NOMO-1 (cell line): ENCODE measurements around the gene SLC34A3.
"Not testable (repeated sequence)": the region's sequence is repeated elsewhere in the genome, so short reads cannot be mapped to it uniquely, and the experiment has no call there.

Source experiments
- DNase-seq, 2 experiments: peaks; one replicate each; lab custom pipeline; 2025; ENCODE audit not compliant: unreplicated experiment in 2 of 2; lab: John Stamatoyannopoulos, UW

Gene SLC34A3

DNA sequence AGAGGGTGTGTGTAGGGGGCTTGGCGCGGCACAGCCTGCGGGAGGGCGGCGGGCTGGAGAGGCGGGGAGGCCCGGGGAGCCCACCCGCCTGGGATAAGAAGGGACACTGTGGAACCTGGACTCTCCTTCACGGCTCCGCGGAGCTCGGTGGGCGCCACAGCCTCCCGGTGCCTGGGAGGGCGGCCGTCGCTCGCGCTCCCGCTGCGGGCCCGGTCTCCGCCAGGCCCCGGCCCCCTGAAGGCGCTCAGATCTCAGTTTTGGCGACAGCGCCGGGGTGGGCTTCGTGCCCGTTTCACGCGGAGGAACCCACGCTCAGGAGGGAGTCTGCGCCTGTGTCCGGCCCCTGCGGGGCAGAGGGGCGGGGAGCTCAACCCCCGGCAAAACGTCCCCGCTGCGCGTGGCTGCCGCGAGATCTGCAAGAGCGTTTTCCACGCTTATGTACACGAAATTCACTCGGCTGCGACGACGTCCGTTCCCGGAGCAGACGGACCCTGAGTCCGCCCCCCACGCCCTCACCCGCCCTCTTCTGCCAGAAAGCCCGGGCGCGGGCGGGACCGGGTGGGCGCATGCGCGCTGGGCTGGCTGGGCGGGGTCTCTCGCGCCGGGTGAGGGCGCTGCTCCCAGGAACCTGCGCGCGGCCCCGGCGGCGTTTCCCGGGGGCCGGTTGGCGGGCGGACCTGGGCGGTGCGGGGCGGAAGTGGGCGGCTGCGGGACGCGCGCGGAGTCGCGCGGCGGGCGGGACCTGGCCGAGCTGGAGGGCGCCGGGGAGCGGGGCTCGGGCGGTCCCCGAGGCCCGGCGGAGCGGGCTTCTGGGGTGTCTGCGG is 24.1 kb downstream of the SLC34A3 start, which contains the start of gene NELFB:
Gene NELFB, plus strand, starts transcription at position 704 of the 824 bp plus-strand sequence.
- peak; percentile 79 to 98 for DNase-seq

DNA sequence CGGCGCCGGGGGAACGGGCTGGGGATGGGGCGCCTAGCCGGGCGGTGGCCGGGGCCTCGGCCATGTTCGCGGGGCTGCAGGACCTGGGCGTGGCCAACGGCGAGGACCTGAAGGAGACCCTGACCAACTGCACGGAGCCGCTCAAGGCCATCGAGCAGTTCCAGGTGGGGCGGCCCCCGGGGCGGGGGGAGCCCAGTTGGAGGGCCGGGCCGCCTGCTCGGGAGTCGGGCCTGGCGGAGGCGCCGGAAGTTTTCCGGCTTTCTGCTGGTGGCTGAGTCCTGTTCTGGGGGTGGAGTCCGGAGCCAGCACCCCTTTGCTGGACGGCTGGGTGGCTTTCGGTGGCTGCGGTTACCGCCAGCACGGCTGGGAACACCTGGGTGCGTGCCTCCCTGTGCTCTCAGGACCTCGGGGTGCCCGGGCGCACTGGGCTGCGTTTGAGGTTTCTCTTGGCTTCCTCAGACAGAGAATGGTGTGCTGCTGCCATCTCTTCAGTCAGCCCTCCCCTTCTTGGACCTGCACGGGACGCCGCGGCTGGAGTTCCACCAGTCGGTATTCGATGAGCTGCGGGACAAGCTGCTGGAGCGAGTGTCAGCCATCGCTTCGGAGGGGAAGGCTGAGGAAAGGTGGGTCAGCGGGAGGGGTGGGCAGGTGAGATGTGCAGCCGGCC is 24.9 kb downstream of the SLC34A3 start:
- DNase-seq: no peak

DNA sequence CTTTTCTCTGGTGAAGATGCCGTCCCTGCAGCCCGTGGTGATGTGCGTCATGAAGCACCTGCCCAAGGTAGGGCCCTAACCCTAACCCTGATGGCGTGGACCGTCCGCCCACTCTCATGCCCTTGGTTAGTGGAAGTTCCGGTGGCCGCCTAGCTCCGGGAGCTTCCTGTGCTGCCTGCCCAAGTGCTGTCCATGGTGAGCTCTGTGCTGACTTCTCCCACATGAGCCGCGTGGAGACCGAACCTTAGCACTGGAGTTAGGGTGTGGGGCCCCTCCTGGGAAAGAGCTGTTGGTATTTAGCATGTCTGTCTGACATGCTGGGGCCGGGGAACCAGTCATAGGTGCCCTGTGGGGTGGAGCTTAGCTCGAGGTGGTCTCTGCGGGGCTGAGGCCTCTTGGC is 25.7 kb downstream of the SLC34A3 start:
- DNase-seq: no peak

DNA sequence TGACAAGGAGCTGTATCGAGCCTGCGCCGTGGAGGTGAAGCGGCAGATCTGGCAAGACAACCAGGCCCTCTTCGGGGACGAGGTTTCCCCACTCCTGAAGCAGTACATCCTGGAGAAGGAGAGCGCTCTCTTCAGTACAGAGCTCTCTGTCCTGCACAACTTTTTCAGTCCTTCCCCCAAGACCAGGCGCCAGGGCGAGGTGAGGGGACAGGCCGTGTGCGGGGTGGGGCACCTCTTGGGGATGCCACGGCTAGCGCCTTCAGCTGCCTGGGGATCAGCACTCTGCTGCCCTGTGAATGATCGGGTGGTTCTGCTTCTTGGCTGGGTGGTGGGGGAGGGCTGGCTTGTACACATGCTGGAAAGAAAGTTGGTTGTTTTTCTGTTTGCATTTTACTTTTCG is 26.2 kb downstream of the SLC34A3 start:
- DNase-seq: no peak

DNA sequence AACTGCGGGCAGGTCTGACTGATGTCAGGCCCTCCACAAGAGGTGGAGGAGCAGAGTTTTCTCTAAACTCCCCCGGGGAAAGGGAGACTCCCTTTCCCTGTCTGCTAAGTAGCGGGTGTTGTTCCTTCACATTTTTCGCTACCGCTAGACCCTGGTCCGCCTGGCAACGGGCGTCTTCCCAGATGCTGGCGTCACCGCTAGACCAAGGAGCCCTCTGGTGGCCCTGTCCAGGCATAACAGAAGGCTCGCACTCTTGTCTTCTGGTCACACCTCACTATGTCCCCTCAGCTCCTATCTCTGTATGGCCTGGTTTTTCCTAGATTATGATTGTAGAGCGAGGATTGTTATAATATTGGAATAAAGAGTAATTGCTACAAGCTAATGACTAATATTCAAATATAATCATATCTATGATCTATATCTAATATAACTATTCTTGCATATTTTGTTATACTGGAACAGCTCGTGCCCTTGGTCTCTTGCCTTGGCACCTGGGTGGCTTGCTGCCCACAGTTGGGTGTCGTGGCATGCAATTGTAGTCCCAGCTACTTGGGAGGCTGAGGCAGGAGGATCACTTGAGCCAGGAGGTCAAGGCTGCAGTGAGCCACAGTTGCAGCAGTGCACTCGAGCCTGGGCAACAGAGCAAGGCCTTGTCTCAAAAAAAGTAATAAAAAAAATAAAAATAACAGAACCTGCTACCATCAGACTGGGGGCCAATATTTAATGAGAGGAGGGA is 31.6 kb downstream of the SLC34A3 start:
- DNase-seq: not testable (repeated sequence)

DNA sequence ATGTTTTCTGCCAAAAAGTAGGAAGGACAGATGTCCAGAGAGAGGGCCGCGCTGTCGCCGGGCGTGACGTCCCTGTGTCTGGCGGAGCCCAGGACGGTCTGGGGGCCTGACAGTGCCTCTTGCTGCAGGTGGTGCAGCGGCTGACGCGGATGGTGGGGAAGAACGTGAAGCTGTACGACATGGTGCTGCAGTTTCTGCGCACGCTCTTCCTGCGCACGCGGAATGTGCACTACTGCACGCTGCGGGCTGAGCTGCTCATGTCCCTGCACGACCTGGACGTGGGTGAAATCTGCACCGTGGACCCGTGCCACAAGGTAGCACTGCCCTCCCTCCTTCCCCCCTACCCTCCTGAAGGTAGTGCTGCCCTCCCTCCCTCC is 32.2 kb downstream of the SLC34A3 start:
- DNase-seq: no peak

DNA sequence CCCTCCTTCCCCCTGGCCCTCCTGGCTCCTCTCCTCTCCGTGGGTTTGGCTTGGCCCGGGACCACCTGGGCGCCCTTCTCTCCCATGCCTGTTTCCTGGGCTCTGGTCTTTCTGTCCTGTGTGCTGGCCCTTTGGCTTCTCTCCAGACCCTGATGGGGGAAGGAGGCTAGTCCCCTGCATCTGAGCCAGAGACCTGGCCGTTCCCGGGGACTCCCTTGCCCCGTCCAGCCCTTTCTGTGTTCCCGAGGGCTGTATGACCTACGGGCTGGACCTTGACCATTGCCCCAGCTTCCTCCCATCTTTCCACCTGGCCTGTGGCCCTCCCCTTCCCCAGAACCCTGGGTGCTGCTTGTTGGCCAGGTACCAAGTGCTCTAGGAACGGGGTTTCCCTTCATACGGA is 32.8 kb downstream of the SLC34A3 start:
- DNase-seq: no peak

DNA sequence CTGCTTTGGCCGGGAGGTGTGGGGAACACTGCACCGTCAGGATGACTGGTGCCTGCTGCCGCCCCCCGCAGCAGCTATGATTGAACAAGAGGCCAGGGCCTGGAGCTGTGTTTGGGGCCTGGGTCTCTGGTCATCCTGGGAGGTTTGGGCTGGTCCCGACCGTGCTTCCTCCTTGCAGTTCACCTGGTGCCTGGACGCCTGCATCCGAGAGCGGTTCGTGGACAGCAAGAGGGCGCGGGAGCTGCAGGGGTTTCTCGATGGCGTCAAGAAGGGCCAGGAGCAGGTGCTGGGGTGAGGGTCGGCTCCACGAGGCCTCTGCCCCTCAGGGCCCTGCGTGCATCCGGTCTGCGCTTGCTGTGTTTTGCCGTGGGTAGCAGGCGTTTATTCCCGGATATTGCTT is 33.4 kb downstream of the SLC34A3 start:
- DNase-seq: no peak

DNA sequence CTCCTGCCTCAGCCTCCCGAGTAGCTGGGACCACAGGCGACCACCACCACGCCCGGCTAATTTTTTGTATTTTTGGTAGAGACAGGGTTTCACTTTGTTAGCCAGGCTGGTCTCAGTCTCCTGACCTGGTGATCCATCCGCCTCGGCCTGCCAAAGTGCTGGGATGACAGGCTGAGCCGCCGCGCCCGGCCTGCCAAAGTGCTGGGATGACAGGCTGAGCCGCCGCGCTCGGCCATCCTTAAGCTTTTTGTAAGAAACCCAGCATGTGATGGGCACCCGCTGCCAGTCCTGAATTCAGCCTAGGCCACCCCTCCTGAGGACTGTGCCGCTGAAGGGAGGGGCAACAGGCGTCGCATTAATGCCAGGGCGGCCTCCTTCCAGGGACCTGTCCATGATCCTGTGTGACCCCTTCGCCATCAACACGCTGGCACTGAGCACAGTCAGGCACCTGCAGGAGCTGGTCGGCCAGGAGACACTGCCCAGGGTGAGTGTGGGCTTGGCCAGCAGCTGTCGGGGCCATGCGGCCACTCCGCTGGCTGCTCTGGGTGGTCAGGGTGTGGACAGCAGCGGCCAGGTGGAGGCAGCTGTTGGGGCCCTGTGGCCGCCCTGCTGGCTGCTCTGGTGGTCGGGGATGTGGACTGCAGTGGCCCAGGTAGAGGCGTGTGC is 34.9 kb downstream of the SLC34A3 start:
- no peak for DNase-seq

DNA sequence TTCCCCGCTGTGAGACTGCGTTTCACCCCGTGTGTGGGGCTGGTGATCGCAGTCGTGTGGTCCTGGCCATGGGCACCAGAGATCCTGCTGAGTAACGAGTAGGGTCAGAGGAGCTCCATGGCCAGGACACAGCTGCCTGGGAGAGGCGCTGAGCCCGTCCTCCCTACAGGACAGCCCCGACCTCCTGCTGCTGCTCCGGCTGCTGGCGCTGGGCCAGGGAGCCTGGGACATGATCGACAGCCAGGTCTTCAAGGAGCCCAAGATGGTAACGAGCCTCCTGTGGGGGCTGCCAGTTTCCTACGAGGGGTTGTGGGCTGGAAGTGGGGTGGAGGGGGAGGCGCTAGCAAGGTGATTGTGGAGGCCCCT is 35.4 kb downstream of the SLC34A3 start:
- no peak for DNase-seq

DNA sequence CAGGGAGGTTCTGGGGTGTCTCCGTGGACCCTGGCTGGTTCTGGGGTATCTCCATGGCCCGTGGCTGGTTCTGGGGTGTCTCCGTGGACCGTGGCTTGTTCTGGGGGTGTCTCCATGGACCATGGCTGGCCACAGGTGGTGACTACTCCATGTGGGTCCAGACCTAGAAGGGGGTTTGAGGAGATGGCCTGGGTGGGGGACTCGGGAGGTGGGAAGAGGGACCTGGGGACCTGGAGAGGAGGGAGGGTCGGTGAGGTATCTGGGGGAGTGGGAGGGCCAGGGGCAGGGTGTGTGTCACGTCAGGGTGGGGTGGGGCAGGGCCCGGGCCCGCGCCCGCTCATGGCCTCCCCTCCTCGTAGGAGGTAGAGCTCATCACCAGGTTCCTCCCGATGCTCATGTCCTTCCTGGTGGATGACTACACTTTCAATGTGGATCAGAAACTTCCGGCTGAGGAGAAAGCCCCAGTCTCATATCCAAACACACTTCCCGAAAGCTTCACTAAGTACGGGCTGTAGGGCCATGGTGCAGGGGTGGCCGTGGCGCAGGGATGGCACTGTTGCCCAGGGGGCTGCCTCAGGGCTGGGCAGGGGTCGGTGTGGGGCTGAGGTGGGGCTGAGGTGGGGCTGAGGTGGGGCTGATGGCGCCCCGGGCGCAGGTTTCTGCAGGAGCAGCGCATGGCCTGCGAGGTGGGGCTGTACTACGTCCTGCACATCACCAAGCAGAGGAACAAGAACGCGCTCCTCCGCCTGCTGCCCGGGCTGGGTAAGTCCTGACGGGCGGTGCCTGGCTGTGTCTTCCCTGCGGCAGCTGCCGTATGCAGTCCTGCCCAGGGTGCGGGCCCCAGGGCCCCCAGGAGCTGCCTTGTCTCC is 36.1 kb downstream of the SLC34A3 start:
- DNase-seq: no peak

DNA sequence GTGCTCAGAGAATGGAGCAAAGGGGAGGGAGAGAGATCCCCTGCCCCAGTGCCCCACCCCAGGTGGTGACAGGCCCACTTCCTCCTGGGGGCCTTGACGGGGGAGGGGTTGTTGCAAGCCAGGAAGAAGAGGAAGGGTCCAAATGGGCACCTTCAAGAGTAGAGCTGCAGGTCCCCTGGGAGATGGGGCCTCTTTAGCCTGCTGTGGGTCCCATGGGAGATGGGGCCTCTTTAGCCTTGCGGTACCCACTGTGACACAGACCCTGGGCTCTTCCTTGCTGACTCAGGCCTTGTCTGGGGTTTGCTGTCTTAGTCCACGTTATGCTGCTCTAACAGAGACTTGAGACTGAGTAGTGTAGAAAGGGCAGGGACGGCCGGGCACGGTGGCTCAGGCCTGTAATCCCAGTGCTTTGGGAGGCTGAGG is 37.2 kb downstream of the SLC34A3 start:
- DNase-seq: no peak

DNA sequence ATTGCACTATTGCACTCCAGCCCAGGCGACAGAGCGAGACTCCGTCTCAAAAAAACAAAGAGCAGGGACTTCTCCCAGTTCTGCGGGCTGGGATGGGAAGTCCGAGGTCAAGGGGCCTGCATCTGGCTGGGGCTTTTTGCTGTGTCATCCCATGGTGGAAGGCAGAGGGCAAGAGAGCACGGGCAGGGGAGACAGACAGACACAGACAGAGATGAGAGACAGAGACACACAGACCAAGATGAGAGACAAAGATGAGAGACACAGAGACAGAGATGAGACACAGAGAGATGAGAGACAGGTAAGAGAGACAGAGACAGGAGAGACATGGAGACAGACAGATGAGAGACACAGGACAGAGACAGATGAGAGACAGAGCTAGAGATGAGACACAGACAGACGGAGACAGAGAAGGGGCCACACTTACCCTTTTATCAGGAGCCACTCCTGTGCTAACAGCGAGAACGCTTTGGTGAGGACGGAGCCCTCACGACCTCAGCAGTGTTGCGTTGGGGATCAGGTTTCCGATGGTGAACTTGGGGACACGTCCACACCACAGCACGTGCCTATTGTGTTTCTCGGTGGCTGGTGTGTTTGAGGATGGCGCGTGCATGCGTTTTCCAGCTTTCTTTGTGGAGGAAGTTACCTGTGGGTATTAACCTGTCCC is 38.0 kb downstream of the SLC34A3 start:
- no peak for DNase-seq

DNA sequence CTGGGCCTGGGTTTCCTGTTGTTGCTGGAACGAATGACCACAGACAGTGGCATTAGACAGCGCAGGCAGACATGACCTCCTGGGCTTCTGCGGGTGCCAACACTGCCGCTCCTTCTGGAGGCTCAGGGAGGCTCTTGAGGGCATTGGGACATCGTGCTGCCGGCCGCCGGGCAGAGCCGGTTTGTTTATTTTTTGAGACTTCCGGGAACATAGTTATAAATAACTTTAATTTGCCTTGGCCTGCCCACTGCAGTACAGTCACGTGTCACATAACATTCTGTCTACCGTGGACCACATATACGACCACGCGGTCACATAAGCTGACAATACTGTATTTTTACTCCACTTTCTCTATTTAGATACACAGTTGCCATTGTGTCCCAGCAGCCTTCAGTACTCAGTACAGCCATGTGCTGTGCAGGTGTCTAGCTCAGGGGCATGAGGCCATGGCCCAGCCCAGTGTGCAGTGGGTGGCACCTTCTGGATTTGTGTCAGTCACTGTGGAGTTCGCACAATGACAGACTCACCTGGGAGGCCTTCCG is 38.6 kb downstream of the SLC34A3 start:
- peak; percentile 83 to 90 for DNase-seq

DNA sequence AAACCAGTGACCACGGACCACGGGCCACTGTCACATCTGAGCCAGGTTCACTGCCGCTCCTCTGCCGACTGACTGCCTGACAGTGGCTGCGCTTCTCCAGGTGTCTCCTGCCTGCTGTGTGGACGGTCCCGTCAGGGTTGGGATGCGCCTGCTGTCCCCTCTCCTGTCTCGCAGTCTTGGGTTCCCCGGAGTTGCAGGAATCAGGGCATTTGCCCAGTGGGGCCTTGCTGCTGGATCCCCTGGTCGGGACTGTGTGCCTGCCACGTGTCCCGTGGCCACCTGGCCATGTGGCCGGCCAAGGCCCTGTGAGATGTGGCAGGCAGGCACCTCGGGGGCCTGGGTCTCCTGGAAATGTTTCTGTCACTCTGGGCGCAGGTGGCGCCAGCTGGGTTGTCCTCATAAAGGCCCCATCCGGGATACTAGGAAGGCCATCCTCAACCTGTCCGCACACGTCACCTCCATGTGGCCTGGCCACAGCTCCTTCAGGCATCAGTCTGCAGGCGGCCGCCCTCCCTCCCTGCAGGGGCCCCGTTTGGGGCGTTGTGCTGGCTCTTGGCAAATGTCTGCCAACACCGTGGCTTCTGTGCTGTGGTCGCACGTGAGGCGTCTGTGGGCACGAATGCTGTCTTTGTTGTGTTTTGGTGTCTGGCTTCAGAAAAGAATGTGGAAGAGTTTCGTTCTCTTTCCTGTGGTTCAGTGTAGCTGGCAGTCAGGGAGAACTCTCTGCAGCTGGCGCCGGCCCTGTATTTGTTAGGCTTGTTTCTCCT is 40.4 kb downstream of the SLC34A3 start:
- DNase-seq: no peak

DNA sequence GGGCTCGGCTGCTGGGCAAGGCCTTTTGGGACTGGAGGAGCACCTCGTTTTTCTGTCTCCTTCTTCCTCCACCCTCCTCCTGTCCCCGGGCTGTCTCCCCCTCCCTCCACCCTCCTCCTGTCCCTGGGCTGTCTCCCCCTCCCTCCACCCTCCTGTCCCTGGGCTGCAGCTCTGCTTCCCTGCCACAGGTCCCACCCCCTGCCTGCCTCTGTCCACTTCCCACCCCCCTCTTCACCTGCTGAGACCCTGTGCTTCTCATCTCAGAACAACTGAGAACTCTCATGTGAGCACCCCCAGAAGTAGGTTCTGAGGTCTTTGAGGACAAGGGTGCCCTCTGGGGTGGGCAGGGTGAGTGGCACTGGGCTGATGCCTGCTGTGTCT is 41.0 kb downstream of the SLC34A3 start:
- no peak for DNase-seq

DNA sequence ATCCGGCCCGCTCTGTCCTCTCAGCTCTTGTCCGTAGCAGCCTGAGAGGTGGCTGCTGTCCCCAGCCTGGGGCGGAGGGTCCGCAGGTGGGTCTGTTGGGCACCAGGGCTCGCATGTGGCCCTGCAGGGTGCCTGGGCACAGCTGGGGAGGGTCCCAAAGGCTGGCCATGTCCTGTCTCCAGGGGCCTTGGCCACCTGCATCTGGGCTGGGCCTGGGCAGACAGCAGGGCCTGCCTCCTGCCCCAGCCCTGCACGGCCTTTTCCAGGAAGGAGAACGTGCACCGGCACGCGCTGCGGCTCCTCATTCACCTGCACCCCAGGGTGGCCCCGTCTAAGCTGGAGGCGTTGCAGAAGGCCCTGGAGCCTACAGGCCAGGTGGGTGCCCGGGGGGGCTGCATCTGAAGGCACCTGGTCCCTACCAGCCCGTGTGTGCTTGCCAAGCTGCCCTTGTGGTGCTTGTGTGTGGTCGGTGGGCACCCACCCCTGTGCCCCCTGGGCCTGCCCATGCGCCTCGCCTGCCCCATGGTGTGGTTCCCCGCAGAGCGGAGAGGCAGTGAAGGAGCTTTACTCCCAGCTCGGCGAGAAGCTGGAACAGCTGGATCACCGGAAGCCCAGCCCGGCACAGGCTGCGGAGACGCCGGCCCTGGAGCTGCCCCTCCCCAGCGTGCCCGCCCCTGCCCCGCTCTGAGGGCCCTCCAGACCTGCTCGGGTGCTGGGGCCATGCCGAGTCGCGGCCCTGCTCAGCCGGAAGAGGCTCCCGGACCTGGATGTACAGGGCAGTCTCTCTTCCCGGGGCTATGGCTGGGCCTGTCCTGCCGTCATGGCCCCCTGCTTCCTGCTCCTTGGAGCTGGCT is 41.8 kb downstream of the SLC34A3 start:
- no peak for DNase-seq

DNA sequence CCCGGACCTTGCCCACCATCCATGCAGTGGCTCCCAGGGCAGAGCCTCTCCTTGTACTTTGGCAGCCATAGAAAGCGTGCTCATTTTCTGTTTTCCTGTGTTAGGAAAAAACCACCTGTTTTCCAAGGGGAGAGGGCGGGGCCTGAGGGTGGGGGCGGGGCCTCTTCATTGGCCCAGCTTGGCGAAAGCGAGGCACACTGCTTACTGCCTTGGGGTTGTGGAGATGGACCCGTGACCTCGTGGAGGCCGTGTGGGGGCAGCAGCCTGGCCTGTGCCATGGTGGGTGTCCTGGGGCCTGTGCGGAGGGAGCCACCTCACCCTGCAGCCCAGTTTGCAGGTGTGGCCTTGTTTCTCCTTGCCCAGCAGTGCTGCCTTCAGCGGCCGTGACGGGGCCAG is 42.4 kb downstream of the SLC34A3 start:
- no peak for DNase-seq
